Measurements from ENCODE around the gene ZEB2.
A peak's percentile ranks its signal among the peaks of the same experiment; 100 is the strongest.

Gene ZEB2

DNA sequence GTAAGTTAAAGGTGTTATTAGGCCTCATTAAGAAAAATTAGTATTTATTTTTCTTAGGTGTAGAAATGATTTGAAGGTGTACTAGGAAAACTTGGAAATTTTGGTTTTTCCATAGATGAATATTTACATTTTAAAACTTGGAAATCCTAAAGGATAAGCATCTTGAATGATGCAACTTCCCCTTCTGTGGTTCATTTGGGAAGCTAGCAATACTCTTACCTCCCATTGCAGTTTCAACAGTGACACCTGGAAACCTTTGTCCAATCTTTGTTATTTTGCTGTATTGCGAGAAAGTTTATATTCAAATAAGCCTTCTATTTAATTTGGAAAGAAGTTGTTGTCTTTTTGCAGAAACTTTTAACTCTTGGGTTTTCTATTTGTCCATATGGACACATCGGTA is 68.5 kb downstream of the ZEB2 start:
- DNase-seq (ENCODE audit: low spot score) = no peak

DNA sequence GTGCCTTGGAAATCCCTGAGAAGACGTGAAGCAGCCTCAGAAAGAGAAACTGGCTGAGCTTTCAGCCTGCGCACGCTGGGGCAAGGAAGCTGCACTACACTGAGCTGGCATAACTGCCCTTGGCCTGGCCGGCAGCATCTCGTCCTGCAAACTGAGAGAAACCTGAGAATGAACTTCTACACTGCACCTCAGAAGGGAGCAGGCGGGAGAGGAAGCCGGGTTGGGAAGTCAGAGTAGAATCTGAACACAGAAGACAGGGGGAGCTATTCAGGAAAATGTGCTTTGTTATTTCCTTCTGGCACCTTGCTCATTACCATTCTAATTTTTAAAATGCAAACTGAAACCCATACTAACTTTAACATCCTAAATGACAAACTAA is 70.9 kb downstream of the ZEB2 start:
- peak; percentile 23 for DNase-seq (ENCODE audit: low spot score)

- DNase-seq (ENCODE audit: low spot score) = no peak
Measured at GRCh38 chr2:144448389-144449027, 71.4 kb downstream of the ZEB2 start.

DNA sequence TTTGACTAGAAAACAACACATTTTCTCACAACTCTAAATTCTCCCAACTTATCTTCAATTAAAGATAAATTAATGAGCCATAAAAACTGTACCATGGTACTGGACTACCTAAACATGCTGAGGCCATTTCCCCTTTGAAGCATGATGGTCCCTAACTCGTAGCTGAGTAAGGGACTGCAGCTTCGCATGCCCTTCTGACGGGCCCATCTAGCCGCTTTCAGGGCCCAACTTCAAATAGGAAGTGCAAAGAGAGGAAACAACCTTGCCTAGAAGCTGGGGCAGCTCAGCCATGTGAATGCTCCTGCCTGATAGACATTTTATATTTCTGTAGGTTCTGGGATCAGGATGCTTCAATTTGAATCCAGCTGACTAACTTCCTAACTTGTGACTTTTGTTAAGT is 72.4 kb downstream of the ZEB2 start:
- no peak for DNase-seq (ENCODE audit: low spot score)

DNA sequence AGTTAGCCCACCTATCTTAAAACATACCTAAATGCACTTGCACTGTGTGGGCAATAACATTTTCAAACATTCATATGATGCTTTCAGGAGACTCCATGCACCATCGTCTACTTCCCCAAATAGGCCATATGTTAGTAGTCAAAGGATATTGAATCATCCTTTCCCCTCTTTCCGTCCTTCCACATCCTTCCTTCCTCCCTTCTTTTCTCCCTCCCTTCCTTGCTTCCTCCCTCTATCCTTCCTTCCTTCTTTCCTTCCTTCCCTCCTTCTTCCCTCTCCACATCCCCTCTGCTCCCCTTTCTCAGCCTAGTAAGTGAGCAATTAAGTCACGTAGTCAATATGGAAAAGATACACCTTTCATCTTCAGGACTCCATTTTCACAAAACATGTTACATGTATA is 73.8 kb downstream of the ZEB2 start:
- DNase-seq (ENCODE audit: low spot score) = no peak

GRCh38 chr2:144445196-144445595 is 74.7 kb downstream of the ZEB2 start:
- no peak for DNase-seq (ENCODE audit: low spot score)

DNA sequence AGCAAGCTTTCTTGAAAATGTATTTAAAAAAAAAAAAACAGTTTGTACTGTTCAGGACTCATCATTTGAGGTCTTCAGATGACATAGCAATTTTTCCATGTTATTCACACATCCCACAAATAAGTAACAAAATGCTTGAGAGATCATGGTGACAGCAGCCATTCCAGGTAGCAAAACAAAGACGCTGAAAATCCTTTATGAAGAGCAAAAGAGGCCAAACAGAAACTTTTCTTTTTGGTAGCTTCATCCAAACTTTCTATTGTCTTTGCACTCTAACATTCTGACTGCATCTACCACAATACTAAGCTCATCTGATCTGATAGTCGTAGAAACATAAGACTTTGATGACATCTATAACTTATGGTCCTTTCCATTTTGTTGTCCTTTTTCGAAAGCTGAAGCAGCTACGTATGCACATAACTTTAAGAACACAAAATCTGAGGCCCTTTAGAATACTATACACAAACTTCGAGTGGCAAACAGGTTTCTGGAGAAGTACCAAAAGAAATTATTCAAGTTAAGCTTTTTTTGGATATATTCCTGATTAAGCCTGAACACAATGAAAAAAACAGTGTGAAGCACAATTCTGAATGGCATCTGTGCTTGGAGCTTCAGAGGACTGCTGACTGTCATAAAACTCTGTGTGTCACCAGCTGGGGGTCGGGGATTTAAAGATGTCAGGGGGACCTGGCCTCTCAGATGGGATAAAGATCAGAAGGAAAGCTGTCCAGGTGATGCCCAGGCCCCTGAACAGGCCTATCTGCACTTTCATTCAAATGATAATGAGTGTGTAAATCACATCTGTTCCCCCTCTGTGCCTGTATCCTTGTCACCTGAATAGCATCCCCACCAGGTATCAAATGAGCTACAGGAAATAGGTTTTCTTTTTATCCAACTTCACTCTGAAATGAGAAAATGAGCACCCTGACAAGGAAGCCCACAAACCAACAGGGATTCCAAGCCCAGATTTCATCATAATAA is 75.8 kb downstream of the ZEB2 start:
- DNase-seq (ENCODE audit: low spot score) = no peak

DNA sequence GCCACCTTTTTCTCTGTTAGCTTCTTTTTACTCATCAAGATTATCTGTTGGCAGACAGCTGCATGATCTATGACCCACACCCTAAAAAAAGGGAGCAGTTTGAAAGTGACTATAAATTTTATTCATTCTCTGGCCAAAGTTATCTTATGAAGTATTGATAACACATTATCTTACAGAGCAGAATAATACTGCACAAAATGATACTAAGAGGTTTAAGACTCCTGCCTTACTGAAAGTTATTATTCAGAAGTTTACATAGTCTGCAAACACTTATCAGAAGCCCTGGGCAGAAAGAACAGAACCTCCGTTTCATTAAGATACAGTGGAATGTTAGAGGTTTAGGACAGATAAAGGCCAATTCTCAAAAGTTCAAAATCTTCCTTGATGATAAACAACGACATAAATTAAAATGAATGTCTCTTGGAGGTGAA is 78.2 kb downstream of the ZEB2 start:
- DNase-seq (ENCODE audit: low spot score) = no peak

DNA sequence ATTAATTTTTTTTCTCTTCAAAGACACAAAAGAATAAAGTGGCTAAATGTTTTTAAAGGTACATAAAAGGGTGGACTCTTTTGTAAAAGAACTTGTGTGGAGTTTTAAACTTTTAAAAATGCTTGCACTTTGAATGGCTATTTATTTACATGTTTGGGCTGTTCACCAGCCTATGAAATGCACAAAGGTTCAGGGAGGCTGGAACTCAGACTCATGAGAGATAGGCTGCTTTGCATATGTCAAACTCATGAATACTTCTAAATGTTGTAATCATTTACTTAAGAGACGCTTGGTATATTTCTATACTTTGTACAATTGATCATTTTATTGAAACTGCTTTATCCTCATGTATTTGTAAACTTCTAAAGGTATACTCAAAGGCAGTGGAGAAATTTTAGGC is 79.9 kb downstream of the ZEB2 start:
- DNase-seq (ENCODE audit: low spot score) = no peak

- no peak for DNase-seq (ENCODE audit: low spot score)
Measured at GRCh38 chr2:144438801-144439631, 80.9 kb downstream of the ZEB2 start.

- no peak for DNase-seq (ENCODE audit: low spot score)
Measured at GRCh38 chr2:144437636-144438035, 82.3 kb downstream of the ZEB2 start.

DNA sequence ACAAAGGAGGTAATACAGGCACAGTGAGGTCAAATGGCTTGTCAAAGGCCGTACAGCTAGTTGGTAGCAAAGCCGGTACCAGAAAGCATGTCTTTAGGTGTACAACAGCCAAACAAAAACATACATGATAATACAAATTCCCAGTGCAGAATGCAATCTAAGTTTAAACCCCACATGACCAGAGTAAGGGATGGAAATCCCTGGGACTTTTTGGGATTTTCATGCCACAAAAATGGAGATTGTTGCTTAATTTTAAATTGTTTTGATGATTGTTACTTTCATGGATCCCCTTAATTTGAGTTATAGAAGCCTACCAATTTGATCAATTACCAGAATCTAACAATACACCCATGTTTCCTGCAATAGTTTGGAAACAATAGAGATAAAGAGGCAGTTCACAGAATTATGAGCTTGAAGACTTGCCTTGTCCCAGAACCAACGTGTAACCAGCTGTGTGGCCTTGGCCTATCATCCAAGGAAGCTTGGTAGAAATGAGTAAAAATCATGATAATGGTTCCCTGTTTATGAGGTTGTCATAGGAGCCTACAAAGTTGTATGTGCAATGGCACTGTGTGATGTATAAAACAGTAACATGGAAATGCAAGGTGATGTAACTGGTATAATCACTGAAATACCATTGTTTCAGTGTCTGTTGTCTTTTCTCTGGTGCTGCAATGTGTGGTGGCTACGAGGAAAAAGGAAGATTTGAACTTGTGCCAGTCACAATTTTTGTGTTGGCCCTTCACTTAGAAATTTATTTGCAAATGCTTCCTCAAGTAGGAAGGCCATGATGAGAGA is 85.3 kb downstream of the ZEB2 start:
- no peak for DNase-seq (ENCODE audit: low spot score)

GRCh38 chr2:144432921-144433320 is 87.0 kb downstream of the ZEB2 start:
- DNase-seq (ENCODE audit: low spot score) = no peak

DNA sequence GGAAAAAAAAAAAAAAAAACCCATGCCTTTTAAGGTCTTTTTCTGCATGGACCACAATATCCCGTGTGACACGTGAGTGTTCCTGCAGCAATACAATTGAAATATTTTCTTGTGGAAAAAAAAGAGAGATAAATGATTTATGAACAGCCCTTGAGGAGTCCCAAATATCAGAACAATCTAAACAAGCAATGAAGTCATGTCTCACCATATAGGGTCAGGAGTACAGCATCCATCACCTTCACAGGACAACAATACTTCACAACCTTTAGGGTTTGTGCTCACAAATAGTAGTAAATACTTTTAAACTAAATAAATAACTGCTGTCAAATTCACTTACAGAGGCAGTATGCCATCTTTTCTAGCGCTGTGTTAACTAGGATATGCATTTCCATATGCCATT is 87.9 kb downstream of the ZEB2 start:
- no peak for DNase-seq (ENCODE audit: low spot score)

GRCh38 chr2:144431392-144431783 is 88.5 kb downstream of the ZEB2 start:
- no peak for DNase-seq (ENCODE audit: low spot score)

DNA sequence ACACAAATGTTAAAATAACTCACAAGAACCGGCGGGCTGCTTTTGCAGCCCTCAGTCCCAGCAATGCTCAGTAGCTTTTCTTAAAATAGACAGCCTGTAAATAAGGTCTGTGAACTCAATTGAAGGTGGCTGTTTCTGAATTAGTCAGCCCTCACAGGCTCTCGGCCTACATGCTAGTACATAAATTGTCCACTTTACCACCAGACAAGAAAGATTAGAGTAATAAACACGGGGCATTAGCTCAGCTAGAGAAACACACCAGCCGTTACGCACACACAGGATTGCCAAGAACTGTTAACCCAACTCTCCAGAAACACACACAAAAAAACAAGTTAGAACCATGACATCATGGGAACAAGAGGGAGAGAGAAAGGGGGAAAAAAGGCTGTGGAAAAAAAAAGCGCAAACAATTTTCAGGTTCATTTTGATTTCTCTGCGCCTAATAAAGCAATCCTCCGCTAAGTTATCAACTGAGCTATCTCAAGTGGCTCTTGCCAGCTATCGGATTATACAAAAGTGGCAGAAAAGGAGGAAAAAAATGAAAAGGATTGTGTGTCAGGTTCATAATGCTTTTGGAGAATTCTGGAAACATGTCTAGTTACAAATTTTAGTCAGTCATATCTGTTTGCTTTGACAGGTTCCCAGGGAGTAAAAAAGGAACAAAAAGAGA is 89.1 kb downstream of the ZEB2 start:
- no peak for DNase-seq (ENCODE audit: low spot score)

DNA sequence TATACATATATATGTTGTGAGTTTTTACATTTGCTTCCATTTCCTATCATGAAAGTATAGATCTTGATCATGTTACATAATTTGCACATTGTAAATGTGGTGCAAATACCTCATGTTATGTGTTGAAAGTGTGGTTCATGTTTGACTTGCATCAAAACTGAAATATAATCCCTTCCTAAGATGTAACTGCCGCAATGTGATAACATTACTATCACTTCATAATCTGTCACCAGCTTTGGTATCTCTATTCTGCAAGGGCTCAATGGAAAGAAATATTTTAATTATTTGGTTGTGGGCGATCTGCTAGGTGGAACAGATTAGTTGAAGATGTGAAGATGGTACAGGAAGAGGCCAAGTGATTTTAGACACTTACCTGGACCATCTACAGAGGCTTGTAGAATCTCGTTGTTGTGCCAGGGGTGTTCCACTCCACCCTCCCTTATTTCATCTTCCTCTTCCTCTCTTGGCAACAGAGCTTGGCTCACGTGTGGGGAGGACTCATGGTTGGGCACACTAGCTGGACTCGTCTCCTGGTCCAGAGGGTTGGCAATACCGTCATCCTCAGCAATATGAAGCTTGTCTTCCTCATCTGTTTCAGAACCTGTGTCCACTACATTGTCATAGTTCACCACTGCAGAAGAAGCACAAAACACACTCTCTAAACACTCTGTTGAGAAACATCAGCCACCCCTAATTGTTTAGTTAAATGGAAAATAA is 90.4 kb downstream of the ZEB2 start:
- no peak for DNase-seq (ENCODE audit: low spot score)

DNA sequence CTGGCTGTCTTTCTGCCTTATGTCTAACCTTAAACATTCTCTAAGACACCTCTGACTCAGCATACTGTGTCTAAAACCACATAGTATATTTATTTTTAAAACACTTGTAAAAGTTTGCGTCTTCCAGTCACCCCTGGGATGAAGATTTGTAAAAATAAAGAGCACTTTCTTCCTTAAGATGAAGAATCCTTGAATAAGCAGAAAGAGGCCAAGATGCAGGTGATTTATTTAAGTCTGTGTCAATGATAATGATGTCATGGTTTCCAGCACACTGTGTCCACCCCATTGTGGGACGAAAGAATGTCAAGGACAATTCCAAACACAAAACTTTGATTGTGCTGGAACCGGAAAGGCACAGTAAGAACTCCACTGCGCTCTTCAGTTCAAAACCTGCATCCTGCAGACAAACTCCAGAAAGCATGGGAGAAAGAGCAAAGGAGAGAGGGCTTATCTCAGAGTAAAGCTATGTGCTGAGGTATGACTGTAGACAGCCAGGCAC is 92.9 kb downstream of the ZEB2 start:
- DNase-seq (ENCODE audit: low spot score) = no peak

DNA sequence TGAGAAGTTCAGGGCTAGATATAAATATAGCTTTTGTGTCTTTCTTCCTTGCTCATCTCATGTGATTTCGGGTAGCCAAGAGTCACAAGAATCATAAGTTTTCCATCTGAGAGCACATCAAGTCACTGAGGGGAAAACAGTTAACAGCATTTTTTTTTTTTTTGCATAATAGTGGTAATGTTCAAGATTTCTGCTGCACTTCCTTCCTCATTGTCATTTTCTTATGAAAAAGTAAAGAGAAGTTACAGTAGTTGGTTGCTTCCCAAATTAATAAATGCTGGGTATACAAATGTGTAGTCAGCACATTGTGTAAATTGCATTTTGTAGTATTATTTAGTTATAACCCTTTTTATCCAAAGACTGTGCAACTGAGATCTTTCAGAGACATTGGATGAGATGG is 93.6 kb downstream of the ZEB2 start:
- DNase-seq (ENCODE audit: low spot score) = no peak

DNA sequence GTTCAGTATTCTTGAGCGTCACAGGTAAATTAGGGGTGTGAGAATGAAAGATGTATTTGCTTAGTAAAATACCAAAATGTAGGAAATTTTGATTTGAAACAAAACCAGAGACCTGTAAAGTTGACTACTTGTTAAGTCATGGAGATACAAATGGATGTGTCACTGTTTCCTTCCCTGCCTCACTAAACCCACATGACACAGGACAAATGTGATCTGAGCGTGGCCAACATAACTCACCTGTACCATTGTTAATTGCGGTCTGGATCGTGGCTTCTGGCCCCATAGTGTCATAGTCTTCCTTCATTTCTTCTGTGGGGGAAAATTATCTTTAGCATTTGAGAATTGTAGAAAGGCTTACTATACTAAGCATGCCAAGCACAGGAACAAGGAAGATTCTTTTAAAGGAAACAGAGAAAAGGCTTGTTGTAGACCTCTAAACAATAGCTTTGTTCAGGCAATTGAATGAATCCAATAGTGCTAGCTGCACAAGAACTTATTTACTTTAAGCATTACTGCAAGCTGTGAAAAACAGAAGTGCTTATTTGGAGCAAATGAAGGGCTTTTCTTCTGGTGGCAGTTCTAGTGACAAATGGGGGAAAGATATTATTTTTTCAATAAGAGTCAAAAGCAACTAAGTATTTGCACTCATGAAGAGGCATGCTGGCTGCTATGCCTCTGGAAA is 95.2 kb downstream of the ZEB2 start:
- no peak for DNase-seq (ENCODE audit: low spot score)
